NCI-H2081 treated with DMSO at 0.1 percent for 48 hours (cell line): ENCODE results near the gene CACNA1G.

Source experiments
- DNase-seq: peaks from one replicate; lab custom pipeline; 2025; lab: John Stamatoyannopoulos, UW

CACNA1G gene

DNA sequence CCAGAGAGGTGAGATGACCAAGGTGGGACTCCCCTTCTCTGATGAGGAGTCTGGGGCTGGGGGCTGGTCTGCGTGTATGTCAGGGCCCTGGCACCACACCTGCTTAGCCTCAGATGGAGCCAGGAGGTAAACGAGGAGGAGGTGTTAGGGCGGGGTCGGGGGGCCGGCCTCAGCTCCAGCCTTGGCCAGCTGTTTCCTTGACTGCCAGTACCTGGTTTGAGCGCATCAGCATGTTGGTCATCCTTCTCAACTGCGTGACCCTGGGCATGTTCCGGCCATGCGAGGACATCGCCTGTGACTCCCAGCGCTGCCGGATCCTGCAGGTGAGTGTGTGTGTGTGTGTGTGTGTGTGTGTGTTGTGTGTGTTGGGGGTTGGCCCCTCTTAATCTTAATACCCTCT lies 8.1 kb downstream of the CACNA1G start:
- no peak for DNase-seq

DNA sequence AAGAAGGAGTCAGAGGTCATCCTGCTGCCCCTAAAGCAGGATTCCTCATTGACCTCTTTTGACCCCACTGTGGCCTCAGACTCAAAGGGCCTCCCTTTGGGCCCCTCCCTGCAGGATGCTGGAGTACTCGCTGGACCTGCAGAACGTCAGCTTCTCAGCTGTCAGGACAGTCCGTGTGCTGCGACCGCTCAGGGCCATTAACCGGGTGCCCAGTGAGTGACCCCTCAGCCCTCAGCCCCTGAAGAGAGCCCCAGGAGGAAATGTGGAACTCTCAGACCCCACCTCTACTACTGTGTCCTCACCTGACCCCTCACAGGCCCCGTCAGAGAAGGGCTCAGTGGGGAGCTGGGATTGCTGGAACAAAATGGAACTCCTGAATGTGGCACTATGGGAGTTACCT lies 9.1 kb downstream of the CACNA1G start:
- DNase-seq: no peak

DNA sequence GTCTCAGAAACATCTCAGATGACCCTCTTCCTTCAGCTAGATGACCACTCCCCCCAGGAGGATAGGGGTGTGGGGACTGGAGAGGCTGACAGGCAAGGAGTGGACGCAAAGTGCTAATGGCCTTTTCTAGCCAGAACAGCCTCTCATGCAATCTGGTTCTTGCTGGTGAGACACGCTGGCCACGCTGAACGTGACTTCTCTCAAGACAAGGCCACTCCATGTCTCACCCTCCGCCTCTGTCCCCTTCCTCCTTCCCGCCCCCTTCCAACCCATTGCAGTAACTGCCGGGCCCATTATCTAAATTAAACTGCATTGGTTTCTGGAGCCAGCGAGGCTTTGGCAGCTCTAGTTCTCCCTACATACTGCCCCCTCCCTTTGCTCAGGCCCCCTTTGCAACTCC lies 9.5 kb downstream of the CACNA1G start:
- DNase-seq: no peak

DNA sequence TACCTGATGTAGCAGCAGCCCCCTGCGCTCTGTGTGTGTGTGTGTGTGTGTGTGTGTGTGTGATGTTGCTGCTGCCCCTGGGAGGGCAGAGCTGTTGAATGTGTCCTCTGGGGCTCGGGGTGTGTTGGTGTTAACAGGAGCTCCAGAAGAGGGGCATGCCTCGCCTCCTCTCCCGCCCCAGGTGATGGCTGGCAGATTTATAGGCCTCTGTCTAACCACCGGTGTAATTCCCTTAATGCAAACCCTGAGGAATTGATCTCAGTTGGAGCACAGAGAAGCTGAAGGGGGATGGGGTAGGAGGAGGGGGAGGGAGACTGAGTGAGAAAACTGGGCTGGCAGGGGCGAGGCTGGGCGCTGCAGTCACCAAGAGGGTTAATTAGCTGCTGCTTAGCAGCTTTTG lies 10.0 kb downstream of the CACNA1G start:
- no peak for DNase-seq

DNA sequence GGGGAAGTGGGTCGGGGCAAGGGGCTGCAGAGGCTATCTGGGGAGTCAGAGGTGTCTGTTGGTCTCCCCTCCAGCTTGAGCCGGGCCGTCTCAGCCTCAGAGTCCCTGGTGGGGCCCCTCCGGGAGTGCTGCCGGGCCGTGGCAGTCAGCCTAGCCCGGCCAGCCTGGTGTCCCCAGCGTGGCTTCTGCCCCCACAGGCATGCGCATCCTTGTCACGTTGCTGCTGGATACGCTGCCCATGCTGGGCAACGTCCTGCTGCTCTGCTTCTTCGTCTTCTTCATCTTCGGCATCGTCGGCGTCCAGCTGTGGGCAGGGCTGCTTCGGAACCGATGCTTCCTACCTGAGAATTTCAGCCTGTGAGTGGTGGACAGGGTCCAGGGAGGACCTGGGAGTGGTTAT lies 11.2 kb downstream of the CACNA1G start:
- no peak for DNase-seq

DNA sequence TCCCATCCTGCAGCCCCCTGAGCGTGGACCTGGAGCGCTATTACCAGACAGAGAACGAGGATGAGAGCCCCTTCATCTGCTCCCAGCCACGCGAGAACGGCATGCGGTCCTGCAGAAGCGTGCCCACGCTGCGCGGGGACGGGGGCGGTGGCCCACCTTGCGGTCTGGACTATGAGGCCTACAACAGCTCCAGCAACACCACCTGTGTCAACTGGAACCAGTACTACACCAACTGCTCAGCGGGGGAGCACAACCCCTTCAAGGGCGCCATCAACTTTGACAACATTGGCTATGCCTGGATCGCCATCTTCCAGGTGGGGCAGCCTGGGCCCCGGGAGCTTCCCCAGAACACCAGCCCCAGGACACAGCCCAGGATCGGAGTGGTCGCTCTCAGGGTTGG lies 12.0 kb downstream of the CACNA1G start:
- DNase-seq: no peak

DNA sequence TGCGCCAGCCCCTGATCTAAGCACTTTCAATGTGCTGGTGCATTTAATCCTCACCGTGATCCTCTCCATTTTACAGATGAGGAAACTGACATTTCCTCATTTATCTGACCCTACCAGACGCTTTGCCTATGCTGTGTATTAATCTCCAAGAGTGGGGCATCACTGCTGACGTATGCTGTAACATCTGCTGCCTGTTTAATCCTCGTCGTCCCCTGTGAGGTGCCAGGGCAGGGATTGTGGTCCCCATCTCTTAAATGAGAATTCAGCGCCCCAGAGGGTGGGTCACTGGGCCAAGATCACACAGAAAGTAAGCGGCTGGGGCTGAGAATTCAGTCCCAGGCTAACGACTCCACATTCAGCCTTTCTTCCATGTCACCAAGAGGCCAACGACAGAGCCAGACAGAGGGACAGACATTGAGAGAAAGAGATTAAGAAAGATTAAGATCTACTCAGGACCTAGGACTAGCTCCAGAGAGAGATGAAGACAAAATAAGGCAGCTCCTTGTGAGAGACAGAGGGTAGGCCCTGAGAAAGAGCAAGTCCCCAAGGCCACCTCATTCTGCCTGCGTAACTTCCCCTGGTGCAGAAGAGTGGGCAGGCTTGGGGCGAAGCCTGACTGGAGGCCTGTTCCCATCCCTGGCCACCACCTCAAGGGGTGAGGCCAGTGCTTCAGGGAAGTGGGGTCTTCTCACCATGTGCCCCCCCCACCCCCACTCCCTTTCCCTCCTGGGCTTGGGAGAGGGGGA lies 13.5 kb downstream of the CACNA1G start:
- DNase-seq: no peak

DNA sequence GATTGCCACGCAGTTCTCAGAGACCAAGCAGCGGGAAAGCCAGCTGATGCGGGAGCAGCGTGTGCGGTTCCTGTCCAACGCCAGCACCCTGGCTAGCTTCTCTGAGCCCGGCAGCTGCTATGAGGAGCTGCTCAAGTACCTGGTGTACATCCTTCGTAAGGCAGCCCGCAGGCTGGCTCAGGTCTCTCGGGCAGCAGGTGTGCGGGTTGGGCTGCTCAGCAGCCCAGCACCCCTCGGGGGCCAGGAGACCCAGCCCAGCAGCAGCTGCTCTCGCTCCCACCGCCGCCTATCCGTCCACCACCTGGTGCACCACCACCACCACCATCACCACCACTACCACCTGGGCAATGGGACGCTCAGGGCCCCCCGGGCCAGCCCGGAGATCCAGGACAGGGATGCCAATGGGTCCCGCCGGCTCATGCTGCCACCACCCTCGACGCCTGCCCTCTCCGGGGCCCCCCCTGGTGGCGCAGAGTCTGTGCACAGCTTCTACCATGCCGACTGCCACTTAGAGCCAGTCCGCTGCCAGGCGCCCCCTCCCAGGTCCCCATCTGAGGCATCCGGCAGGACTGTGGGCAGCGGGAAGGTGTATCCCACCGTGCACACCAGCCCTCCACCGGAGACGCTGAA lies 15.2 kb downstream of the CACNA1G start:
- DNase-seq: no peak

DNA sequence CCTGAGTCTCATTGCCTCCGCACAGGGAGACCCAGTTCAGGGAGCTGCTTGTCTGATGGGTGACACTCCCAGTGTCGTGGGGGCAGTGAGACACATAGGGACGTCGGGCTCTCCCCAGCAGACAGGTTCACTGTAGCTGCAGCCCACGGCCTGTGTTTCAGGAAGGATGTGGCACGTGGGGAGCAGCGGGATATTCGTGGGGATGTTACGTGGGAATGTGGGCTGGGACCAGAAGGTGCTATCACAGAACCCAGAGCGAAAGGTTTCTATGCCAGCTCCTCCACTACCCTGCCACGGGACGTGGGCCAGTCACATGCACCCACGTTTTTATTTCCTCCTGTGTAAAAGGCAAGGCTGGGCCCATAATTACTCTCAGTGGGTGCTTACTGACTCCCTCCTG lies 16.3 kb downstream of the CACNA1G start:
- no peak for DNase-seq

DNA sequence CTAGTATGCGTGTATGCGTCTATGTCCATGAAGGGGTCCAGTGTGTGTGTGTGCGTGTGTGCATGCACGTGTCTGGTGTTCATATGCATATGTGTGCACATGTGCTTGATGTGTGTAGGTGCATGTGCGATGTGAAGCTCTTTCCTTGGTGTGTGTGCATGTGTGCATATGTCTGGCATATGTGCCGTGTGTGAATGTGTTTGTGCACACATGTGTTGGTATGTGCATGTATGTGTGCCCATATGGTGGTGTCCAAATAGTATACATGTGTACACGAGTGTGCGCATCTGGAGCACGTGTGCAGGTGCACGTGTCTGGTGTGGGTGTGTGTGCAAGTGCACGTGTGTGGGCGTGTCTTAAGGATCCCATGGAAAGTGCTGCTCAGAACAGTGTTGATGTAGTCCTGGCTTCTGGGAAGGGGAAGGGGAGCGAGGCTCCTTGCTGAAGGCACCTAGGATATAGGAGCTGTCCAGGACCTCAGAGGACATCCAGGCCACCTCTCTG lies 17.0 kb downstream of the CACNA1G start:
- no peak for DNase-seq

DNA sequence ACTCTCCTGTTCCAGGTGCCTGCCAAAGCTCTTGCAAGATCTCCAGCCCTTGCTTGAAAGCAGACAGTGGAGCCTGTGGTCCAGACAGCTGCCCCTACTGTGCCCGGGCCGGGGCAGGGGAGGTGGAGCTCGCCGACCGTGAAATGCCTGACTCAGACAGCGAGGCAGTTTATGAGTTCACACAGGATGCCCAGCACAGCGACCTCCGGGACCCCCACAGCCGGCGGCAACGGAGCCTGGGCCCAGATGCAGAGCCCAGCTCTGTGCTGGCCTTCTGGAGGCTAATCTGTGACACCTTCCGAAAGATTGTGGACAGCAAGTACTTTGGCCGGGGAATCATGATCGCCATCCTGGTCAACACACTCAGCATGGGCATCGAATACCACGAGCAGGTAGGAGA lies 17.7 kb downstream of the CACNA1G start:
- DNase-seq: no peak

DNA sequence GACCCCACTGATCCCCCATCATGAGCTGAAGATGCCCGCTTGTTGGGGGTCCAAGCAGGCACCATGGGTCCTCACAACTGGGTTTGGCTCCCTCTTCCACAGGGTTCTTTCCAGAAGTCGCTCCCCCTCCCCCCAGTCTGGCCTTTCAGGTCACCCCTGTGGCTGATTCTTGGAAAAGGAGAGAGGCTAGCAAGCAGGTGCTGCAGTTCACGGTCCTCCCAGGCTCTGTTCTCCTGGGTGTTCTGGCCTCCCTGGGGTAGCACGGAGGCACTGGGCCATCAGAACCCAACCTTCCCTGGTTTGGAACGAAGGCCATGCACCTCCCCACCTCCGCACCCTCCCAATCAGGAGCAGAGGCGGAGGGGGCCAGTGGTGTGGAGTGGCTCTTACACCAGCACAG lies 18.9 kb downstream of the CACNA1G start:
- no peak for DNase-seq

DNA sequence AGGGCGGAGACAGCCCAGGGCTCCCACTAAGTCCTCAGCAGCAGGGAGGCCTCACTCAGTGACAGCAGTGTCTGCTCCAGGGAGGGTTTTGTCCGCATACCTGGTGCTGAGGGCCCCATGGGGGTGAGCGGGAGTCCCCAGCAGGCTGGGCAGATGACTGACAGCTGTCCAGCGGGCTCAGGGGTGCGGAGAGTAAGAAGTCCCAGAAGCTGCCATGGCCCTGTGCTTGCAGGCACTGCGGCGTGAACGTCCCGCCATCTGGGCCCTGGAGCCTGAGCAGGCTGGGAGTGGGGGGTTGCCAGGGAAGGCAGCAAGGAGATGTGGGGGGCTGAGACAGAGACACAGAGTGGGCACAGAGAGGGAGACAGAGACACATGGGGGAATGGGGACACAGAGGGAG lies 20.1 kb downstream of the CACNA1G start:
- no peak for DNase-seq

DNA sequence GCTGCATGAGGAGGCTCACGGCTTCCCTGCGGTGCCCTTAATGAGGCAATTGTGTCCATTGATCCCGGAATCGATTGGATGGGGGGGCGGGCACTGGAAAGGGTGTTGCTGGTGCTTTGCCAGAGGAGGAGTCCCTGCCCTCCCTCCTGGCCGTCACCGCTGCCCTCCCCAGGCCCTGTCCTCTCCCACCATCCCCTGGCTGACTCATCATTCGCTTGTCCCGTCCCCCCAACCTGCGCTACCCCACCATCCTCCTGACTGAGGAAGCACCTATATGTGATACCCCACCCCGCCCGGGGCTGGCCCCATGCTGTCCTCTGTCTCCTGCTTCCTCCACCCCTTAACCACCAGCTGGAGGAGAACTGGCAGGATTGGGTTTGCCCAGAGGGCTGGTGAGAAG lies 20.8 kb downstream of the CACNA1G start:
- DNase-seq: no peak

DNA sequence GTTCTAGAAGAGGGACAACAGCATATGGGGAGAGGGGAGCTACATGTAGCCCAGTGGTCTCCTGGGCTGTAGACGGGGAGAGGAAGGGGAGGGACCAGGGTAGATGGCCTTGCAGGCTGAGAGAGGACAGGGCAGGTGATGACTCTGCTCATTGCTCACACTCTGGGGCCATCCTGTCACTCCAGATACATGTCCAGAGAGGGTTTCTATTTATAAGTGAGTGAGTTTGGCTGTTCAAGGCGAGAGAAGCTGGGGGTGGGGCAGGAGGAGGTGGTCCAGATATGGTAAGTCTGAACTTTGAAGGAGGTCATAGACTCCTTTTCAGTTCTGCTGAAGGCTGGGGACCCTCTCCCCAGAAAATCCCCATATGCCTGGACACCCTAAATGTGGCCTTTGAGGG lies 22.2 kb downstream of the CACNA1G start:
- no peak for DNase-seq

DNA sequence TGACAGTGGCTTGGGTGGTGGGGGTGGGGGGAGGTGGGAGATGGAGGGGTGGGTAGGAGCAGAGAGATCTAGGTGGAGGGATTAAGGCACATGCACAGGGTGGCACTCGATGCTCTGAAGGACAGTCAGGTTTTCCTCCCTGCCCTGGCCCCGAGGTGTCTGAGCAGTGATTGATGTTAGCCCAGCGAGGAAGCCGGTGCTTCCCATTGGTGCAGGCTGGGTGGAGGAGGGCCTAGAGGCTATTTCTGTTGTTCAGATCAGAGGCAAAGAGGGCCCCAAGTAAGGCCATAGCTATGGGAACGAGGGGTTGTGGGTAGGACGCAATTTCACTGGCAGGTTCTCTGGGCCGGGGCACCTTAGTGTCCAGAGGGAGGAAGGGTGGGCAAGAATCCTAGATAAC lies 23.1 kb downstream of the CACNA1G start:
- no peak for DNase-seq

DNA sequence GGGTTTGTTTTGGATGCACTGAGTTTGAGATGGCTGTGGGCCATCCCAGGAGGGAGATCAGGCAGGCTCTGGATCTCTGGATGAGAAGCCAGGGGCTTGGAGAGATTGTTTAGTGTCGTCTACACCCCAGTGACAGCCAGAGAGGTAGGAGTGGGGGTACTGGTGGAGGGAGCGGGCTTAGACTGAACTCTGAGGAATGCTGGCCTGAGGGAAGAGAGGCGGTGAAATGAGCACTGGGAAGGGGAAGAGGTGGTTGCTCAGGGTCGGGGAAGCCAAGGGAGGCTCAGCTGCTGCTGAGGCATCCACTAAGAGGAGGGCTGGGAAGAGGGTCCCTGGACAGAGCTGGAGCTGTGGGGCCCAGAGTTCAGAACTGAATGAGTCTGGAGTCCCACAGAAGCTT lies 23.6 kb downstream of the CACNA1G start:
- no peak for DNase-seq

DNA sequence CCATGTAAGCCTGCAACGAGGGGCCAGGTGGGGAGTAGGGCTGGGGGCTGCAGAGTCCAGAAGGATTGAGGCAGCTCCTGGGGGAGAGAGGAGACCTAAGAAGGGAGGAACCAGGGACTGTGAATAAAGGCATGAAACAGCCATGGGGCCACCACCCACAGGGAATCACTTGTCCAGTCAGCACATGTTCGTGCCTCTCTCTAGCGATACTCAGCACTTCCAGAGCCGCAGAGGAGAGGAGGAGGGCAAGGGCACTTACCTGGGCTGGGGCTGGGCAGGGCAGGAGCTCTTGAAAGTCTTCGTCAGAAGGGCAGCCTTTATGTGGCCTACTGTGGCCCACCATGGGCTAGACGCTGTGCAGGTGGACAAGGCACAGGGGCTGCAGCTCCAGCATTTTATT lies 24.2 kb downstream of the CACNA1G start:
- no peak for DNase-seq

DNA sequence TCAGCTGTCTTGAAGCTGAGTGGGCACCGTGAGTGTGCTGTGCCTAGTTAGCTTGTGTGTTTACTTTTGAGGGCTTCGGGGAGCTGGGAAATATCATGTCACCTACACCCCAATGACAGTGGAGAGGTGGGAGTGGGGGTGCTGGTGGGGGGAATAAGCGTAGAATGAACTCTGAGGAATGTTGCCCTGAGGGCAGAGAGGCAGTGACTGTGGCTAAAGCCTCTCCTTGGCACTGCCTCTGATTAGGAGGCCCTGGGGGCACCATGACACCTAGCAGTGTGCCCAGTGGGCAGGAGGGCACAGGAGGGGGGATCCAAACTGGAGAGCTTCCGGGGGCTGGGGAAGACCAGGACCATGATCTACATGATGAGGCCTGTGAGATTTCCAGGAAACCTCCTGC lies 24.8 kb downstream of the CACNA1G start:
- DNase-seq: no peak

DNA sequence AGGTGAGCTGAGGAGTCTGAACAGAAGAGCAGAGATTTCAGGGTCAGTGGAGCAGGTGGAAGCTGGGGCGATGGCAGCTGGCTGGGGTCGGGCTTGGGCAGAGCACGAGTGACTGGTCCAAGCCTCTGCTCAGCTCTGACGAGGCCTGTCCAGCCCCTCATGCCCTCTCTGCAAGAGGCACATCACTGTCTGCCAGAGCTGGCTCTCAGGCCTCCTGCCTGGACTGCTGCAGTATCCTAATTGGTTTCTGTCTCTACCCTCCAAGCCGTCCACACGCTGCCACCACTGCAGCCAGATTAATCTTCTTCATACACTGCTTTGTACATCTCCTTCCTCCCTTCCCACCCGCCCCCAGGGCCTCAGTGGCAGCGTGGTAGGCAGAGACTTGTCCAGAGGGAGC lies 25.4 kb downstream of the CACNA1G start:
- no peak for DNase-seq

DNA sequence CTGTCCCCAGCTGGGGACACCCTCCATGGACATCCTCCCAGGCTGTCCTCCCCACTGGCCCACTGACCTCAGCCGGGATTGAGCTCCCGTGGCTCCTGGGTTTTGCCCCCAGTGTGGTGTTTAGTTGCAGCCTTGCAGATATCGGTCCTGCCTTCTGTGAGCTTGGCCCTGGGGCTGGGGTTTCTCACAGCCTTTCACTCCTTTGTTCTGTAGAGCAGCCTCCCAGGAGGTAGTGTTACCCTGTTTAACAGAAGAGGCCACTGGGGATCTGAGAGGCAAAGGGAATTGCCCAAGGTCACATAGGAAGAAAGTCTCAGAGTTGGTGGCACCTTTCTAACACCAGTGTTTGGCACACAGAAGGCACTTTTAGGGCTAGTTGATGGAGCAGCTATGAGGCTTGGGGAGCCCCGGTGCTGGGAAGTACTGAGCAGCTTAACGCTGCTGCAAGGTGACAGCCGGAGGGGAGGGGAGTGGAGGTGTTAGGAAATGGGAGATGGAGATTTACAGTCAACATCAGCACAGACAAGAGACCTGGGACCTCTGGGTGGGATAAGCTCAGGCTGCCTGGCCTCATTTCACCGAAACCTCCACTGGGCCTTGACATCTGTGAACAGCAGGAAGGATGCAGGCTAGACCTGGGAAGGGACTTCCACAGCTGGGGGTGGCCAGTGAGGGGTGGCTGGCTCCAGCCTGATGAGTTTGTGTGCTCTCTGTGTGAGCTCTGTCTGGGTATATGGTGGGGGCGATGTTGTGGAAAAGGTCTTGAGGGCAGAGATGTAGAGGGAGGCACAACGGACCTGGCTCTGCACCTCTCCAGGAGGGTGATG lies 26.1 kb downstream of the CACNA1G start:
- DNase-seq: no peak

DNA sequence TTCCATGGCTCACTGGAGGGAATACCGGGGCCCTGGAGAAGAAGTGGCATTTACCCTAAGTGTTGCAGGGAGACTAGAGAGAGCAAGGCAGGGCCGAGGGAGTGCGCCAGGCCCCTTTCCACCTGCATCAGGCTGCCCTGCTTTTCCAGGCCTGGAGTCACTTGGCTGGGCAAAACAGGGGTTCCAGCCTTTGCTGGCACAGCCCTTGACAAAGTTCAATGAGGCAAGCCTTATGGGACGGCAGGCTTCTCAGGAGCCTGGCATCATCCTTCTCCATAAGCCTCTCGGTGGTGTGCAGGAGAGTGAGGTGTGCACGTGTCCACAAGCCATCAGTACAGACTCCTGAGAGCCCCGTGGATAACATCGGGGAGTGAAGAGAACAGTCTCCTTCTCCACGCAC lies 27.1 kb downstream of the CACNA1G start:
- no peak for DNase-seq
